ENCODE results near the gene MDGA2.
A peak's percentile ranks its signal among the peaks of the same experiment; 100 is the strongest.
"Not testable (repeated sequence)": the region's sequence is repeated elsewhere in the genome, so short reads cannot be mapped to it uniquely, and the experiment has no call there.

The MDGA2 gene

GRCh38 chr14:47065326-47065725 lies 610.1 kb downstream of the MDGA2 start:
- no peak for DNase-seq

GRCh38 chr14:47060050-47060449 lies 615.4 kb downstream of the MDGA2 start:
- DNase-seq = no peak

GRCh38 chr14:47057364-47057763 lies 618.0 kb downstream of the MDGA2 start:
- no peak for DNase-seq

- DNase-seq = peak; percentile 14
Observed at GRCh38 chr14:47044841-47045240, 630.6 kb downstream of the MDGA2 start.

- no peak for DNase-seq
Observed at GRCh38 chr14:47040550-47040949, 634.9 kb downstream of the MDGA2 start.

GRCh38 chr14:47039336-47039735 lies 636.1 kb downstream of the MDGA2 start:
- DNase-seq = no peak

GRCh38 chr14:47022721-47023120 lies 652.7 kb downstream of the MDGA2 start:
- DNase-seq = no peak

- no peak for DNase-seq
Observed at GRCh38 chr14:47020500-47020899, 654.9 kb downstream of the MDGA2 start.

- DNase-seq = no peak
Observed at GRCh38 chr14:47012533-47013280, 662.7 kb downstream of the MDGA2 start.

- DNase-seq = no peak
Observed at GRCh38 chr14:47009615-47010014, 665.8 kb downstream of the MDGA2 start.

GRCh38 chr14:47008732-47009131 lies 666.7 kb downstream of the MDGA2 start:
- DNase-seq = no peak

GRCh38 chr14:46999661-47000060 lies 675.7 kb downstream of the MDGA2 start:
- DNase-seq = no peak

- no peak for DNase-seq
Observed at GRCh38 chr14:46989566-46989965, 685.8 kb downstream of the MDGA2 start.

- no peak for DNase-seq
Observed at GRCh38 chr14:46988312-46988711, 687.1 kb downstream of the MDGA2 start.

- DNase-seq = no peak
Observed at GRCh38 chr14:46985529-46986380, 689.6 kb downstream of the MDGA2 start.

GRCh38 chr14:46973295-46973694 lies 702.1 kb downstream of the MDGA2 start:
- no peak for DNase-seq

- DNase-seq = no peak
Observed at GRCh38 chr14:46964378-46964777, 711.0 kb downstream of the MDGA2 start.

- DNase-seq = no peak
Observed at GRCh38 chr14:46951103-46951502, 724.3 kb downstream of the MDGA2 start.

- DNase-seq = no peak
Observed at GRCh38 chr14:46940611-46941010, 734.8 kb downstream of the MDGA2 start.

- DNase-seq = no peak
Observed at GRCh38 chr14:46920542-46920941, 754.9 kb downstream of the MDGA2 start.

- DNase-seq = not testable (repeated sequence)
Observed at GRCh38 chr14:46915539-46915938, 759.9 kb downstream of the MDGA2 start.

GRCh38 chr14:46902837-46903236 lies 772.6 kb downstream of the MDGA2 start:
- no peak for DNase-seq

GRCh38 chr14:46894476-46894875 lies 780.9 kb downstream of the MDGA2 start:
- no peak for DNase-seq

GRCh38 chr14:46887144-46887543 lies 788.3 kb downstream of the MDGA2 start:
- DNase-seq = no peak
